NCI-H510A (cell line): Measurements from ENCODE around the gene SULT1C2.
"Not testable (repeated sequence)": the region's sequence is repeated elsewhere in the genome, so short reads cannot be mapped to it uniquely, and the experiment has no call there.

Source experiments
- DNase-seq: peaks from one replicate; lab custom pipeline; 2025; lab: John Stamatoyannopoulos, UW

SULT1C2 gene

DNA sequence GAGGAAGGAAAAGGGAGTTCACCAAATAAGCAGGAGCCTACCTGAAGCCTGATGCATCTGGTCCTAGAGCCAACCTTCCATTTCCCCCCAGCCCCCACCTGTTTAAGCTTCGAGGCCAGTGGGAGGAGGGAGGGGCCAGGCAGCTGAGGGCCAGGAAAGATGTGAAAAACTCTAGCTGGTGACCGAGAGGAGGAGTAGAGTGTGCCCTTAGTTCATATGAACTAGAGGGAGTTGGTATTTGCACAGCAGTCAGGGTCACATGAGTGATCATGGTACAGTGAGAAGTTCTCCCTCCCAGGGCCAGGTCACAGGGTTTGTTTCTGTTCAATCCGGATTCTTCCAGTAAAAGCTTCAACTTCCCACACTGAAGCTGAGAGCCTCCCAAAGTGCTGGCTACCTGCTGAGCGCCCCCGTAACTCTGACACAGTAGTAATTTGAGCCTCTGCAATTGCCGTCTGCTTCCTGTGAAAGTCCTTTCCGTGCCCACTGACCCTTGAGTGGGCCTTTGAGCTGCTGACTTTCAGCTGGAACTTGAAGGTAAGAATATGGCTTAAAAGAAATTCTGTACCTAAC is at the start of gene SULT1C2:
Gene SULT1C2, plus strand, starts transcription at position 362 of the 573 bp plus-strand sequence. CDS start 4,773 bp downstream, outside the sequence.
- DNase-seq = peak; percentile 94

DNA sequence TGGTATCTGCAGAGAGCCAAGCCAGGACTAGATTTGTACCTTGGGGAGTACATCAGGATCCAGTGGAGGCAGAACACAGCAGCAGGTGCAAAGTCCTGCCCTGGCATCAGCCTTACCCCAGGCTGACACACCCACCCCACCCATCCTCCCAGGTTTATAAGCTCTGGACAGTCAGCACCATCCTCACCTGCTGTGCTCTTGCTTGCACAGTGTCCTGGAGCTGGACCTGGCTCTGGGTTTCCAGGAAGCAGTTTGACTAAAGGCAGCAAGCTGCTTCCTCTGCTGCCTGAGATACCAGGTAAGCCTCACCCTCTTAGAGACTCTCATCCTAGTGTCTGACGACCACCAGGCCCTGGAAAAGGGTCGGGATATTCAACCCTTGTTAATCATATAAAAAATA is 48.9 kb upstream of the SULT1C2 start, which contains the start of gene SULT1C3:
Gene SULT1C3, plus strand, starts transcription at position 183 of the 400 bp plus-strand sequence. CDS start 7,227 bp downstream, outside the sequence.
- DNase-seq = no peak

DNA sequence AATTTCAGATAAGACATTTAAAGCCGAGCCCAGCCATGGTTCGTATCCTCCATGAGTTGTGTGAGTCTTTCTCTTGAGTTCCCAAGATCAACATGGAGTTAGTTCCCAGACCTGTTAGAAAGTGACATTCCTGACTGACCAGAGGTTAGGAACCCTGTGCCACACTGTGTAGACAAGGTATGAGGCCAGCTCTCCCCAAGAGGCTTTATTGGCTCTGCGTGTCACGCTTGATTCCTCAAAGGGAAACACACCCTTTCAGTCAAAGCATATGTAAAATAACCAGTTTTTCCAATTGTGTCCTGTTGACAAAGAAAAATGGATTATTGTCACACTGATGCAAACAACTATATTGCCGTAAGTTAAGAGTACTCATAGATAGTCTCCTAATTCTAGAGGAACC is 47.7 kb upstream of the SULT1C2 start:
- DNase-seq = no peak

DNA sequence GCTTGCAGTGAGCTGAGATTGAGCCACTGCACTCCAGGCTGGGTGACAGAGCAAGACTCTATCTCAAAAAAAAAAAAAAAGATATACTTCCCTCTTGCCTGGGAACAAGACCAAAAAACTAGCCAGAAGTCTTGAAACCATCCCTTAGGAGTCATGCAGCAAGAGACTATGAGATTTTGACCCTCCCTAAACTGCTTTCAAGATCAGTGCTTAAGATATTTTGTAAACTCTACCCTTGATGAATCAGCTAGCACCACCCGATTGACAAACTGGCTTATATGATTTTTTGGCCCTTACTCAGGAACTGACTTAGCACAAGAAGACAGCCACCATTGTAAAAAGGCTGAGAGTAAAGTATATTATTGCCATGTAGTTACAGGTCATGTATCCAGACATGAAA is 45.1 kb upstream of the SULT1C2 start:
- DNase-seq = no peak

DNA sequence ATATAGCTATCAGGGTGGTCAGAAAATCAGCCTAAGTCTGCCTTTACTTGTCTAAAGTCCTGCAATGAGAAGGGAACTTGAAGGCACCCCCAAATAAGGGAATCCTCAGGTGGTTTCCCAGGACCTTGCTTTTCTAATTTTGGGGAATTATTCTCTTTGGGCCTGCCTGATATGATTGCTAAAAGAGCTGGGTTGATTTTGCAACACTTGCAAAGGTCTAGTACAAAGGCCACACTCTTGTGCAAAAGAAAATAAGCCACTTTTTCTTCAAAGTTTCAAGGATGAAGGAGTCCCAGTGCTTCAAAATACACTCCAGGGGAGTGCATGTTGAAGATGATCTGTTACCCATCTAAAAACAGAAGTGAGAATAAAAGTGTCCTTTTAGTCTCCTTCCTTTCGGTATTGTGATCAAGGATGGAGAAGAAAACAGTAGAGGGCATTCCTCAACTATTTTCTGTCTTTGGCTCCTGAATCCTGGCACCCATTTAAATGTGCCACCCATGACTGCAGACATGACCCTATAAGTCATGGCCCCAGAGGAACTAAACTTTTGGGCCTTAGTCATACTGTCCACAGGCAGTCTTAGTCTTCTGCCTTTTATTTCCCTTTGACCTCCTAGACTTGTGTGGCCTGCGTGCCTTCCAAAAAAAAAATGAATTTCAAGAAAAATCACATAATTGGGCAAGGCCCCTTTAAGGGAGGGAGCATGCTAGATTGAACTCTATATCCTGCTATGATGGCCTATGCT is 43.9 kb upstream of the SULT1C2 start:
- DNase-seq = no peak

DNA sequence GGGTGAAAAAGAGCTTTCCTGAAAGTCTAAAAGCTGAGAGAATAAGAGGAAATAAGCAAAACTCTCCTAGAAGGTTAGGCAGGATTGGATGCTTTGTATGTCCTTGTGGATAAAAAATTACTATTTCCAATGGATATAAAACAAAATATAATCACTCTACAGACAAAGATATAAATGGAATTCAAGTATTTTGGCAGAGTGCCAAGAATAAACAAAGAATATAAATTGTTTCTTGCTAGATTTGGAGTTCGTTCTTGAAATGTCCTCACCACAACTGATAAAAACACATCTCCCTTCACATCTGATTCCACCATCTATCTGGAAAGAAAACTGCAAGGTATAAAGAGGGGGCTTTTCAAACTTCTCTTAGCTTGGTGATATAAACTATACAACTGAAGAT is 35.6 kb upstream of the SULT1C2 start:
- no peak for DNase-seq

DNA sequence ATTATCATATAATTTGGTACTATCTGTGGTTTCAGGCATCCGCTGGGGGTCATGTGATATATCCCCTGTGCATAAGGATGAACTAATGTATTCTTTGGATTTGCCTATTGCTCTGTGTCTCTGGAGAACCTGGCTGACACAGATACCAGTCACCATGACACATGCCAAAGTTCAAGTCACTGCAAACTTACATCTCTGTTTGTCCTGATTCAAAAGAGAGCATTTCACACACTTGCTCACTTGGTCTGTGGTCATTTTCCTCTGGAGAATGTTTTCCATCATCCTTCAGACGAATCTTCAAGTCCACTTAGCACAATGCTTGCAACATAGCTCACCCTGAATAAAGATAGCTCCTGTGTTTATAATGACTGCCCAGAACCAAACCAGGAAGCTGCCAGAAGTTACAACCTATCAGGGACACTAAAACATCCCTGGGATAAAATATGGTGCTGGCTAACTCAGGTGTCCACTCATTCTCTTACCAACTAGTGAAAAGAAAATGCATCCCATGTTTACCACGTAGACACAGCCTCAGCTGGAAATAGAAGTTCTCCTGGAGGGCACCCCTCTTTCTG is 30.9 kb upstream of the SULT1C2 start:
- DNase-seq = no peak

DNA sequence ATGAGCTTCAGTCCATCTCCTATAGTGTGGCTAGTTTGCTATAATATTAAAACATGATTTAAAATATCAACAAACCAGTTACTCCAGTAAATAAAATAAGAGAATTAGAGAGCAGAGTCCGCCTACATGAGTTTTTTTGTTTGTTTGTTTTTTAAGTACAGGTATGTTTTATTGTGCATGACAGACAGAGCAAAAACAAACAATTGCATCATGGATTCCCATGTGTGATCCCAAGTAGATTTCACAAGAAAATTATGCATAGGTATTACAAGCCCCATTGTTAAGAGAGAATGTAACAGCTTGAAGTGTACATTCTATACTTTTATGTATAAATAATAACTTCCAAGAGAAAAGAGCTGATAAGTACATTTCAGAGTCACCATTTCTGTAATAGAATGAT is 27.9 kb upstream of the SULT1C2 start:
- no peak for DNase-seq

DNA sequence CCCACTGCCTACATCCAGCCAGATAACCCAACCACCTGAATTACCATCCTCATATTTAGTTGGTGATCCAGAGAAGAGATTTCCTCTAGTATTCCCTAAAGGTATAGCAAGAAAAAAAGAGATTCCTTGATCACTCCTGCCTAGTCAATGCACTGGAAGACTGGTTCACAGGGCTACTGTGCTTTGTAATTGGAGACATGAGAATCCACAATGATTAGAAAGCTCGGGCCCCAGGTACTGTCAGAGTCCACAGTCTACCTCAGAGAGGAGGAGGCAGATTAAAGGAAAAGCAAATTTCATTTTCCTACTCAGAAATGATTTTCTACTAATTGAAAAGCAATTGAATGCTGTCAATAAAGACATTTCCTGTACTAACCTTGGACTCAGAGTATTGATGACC is 26.7 kb upstream of the SULT1C2 start:
- no peak for DNase-seq

DNA sequence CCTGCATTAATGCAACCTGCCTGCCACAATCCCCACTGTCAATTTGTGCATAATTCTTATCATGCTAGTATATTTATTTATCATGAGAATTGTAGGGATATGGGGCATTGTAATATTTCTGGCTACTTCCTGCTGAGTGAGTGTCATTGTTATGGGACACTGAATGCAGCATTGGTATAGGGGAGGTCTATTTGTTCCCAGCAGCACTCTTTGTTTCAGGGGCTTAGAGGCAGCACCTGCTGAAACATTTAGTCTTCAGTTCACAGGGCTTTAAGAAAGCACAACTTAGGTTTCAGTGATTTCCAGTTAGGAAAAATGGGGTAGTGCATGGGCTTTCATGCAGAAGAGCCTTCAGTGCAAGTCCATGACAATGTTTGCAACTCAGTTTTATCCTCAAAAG is 25.3 kb upstream of the SULT1C2 start:
- no peak for DNase-seq

DNA sequence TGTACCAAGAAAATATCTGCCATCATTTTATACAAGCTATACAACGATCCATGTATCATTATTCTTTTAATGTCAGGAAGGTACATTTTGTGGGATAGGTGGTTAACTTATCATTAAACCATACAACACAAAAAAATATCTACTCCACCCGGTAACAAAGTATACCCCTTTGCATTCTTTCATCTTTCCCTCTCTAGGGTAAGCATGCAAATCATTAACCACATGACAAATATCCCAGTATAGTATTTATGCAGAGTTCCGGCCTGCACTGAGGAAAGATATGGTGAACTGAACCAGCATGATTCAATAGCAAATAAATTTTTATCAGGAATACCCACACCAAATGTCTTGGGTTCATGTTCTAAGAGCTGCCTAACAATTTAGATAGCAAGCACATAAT is 22.5 kb upstream of the SULT1C2 start:
- no peak for DNase-seq

DNA sequence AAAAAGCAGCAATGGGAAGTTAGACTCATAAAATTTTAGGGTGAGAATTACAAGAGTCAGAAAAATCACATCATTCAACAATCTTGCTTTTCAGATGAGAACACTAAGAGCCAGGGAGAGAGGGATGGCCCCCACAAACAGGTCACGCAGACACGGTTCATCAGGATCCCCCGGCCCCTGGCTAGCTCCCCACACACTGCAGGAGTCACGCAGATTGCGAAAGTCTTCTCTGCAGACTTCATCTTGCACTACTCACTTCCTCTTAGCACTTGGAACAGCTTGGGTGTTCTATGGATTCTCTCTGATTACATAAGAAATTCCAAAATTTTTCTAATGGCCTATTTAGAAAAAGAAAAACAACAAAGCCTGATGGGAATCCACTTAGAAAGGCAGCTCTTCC is 21.6 kb upstream of the SULT1C2 start:
- DNase-seq = no peak

DNA sequence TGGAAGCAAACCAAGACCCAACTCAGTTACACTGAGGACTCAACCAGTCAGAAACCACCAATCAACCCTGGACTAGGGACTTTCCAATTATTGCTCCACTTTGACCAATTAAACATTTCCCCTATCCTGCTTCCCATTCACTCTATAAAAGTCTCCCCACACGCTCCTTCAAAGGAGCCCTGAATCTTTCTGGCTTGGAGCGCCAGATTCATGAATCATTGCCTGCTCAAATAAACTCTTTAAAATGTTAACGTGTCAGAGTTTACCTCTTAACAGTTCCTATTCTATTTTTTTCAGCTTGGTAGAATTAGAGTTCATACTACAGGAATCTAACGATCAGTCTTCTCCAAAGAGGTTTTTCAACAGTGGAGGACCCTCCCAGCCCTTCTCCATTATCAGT is 20.7 kb upstream of the SULT1C2 start:
- no peak for DNase-seq

DNA sequence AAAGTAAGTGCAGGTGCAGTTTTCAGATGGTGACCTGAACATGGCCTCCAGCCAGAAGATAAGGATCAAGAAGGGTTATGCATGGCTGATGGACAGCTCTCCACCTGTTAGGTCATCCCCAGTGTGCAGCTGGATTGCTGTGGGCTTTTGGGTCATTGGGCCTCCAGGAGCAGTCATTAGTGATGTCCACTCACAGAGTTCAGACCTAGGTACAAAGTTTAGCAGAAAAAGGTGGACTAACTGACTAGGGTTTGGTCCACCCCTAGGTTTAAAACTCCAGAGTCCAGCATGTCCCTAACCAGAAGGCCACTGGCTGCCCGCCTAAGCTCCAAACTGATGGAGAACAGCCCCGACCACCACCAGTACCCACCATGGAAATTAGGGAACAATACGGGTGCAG is 18.3 kb upstream of the SULT1C2 start:
- no peak for DNase-seq

DNA sequence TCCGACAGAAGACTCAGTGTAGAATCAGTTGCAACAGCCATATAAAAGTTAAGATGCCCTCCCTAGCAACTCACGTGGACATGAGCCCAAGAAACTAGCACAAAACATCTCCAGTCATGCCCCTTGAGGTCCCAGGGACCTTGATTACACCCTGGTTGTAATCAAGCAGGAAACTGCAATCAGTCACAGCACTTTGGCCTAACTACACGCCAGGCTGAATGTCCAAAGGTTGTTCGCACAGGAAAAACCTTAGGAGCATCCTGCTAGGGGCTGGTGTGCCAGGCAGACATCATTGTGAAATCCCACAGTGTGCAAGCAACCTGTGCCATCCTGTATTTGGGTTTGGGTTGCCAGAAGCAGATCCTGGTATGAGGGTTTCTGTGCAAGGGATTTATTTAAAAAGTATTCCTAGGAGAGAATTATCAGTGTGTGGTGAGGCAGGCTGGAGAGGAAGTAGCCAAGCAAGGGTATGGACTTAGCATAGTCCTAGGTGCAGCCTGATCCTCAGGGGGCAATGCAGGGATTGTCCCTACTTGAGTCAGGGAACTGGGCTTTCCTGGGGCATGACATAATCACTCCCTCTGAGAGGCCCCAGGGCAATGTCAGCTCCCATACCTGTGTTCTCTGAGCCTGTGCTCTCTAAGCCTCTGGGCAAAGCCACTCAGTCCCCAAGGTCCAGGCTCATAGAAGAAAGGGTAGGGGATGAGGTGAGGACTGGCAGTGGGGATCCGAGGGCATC is 17.8 kb upstream of the SULT1C2 start:
- no peak for DNase-seq

DNA sequence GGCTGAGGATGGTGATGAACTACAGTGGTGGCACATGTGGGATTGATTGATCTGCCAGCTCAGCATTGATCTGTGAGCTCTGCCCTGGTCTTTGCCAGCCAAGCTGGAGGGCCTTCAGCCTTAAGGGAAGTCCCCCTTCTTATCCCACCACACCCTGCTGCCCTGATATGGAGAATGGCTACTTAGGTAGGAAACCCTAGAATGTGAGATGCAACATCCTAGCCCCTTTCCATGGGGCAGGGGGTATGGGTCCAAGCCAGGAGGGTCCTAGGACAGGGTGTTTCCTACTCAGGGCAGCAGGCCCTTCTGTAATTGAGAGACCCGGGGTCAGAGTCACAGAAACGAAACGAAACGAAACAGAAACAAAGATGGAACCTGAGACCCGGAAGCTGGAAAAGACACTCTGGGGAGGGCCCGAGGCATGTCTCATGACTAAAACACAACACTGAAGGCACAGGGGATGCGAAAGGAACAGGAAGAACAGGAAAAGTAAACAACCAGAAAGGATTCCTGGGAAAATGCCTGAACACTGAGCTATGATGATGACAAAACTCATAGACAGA is 16.9 kb upstream of the SULT1C2 start:
- DNase-seq = no peak

DNA sequence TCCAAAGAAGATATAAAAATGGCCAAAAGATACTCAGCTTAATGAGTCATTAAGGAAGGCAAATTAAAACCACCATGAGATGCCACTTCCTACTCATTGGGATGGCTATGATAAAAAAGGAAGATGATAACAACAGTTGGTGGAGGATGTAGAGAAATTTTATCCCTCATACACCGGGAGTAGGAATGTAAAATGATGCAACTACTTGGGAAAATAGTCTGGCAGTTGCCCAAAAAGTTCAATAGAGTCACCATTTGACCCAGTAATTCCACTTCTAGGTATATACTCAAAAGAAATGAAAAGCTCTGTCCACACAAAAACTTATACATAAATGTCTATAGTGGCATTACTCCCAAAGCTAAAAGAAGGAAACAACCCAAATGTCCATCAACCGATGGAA is 10.1 kb upstream of the SULT1C2 start:
- no peak for DNase-seq

DNA sequence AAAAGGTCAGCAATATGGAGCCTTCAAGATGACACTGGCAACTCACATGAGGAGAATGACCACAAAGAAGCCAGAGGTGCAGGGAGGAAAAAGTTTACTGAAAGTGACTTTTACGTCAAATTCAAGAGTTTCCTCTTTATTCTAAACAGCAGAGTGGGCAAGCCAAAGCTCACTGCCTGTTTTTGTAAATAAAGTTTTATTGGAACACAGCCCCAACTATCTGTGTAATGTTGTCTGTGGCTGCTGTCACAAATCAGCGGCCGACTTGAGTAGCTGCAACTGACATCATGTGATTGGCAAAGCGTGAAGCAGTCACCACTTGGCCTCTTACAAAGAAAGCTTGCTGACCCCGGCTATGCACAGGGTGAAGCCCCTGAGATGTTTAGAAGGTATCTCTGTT is 9.2 kb upstream of the SULT1C2 start:
- DNase-seq = no peak

DNA sequence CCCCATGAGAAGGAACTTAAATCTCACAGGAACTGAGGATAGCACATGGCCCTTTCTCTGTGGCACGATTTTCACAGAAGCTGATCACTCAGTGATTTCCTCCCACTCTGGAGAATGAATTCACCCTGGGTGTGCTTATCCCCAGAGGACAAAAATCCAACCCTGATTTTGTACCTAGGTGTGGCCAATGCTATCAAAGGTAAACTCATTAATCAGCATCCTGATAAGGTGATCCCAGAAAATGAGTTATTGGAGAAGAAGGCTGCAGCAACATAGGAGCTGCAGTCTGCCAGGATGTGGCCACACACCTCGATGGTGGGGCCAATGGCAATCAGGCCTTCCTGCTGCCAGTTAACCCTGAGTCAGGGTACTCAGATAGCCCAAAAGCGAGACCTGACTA is 8.2 kb upstream of the SULT1C2 start:
- no peak for DNase-seq

DNA sequence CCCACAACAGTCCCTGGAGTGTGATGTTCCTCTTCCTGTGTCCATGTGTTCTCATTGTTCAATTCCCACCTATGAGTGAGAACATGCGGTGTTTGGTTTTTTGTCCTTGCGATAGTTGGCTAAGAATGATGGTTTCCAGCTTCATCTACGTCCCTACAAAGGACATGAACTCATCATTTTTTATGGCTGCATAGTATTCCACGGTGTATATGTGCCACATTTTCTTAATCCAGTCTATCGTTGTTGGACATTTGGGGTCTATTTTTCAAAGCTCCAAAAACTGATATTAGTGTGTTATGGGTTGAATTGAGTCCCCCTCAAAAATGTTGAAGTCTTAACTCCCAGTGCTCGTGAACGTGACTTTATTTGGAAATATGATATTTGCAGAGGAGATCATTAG is 4.1 kb upstream of the SULT1C2 start:
- not testable (repeated sequence) for DNase-seq

DNA sequence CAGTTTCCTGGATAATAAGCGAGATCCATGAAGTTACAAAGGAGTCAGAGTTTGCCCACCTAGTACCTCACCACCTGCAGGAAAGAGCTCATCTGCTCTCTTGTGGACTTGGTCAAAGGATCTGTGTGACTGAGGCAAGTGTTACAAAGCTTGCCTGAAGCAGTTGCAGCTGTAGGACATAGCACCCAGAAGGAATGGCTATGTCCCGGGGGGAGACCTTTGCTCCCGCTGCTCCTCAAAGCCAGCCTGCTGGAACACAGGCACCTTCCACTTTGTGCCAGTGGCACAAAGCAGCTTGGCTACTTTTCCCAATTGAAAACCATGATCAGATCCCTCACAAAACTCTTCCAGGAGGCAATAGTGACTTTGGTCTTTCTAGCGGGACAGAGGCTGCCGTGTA is 3.1 kb upstream of the SULT1C2 start:
- DNase-seq = no peak

DNA sequence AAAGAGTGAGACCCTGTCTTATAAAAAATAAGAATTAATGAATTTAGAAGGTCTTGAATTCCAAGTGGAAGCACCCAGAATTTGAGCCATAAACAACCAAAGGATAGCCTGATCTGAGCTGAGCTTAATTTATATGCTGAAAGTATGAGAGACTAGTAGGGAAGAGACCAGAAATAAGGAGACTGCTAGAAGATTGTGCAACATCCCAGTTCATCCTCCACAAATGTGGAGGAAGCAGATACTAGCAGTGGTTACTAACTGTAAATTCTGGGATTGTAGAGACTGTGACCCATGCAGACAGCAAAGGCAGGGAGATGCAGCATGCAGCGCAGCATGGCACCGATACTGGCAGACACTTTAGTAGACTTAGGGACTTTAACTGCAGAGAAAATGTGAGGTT is 1.5 kb upstream of the SULT1C2 start:
- no peak for DNase-seq

DNA sequence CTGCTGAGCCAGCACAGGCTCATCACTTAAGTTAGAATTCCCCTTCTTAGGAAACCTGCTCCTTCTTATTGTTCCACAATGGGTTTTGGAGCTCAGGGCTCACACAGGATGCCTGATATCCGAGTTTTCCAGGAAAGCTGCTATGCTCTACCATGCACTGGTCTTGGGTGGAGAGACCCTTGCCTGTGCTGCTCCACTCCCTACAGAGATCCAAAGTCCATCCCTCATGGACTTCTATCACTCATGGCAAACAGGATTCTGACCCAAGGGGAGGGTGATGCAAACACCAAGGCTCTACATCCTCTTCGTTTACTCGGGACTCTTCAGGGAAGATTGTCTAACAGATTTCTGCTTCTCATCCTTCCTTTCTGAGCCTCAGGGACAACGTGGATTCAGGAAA is 5.2 kb downstream of the SULT1C2 start:
- no peak for DNase-seq
